HT-29 (cell line): ENCODE data around the gene KLK1. TPM values are rescaled to one million over a fixed set of nuclear protein-coding genes. Genes with fewer than 3 reads are reported as not detected.

Experiments
- DNase-seq: peaks from one replicate; pipeline ENCODE4 v3.0.0-alpha.2; 2015; ENCODE audit warnings: low spot score
- total RNA-seq: library from RNA; depleted of rRNA; stranded (reverse); fragments of >200 nt; shearing (Covaris generic); gene quantifications from 2 replicates; pipeline ENCODE4 v1.2.3, GENCODE V29; 2014

The KLK1 gene
- total RNA-seq, 1 experiment from 2014 or later = 4.6 TPM

GRCh38 chr19:50836543-50837195 lies 13.1 kb upstream of the KLK1 start:
- no peak for DNase-seq

DNA sequence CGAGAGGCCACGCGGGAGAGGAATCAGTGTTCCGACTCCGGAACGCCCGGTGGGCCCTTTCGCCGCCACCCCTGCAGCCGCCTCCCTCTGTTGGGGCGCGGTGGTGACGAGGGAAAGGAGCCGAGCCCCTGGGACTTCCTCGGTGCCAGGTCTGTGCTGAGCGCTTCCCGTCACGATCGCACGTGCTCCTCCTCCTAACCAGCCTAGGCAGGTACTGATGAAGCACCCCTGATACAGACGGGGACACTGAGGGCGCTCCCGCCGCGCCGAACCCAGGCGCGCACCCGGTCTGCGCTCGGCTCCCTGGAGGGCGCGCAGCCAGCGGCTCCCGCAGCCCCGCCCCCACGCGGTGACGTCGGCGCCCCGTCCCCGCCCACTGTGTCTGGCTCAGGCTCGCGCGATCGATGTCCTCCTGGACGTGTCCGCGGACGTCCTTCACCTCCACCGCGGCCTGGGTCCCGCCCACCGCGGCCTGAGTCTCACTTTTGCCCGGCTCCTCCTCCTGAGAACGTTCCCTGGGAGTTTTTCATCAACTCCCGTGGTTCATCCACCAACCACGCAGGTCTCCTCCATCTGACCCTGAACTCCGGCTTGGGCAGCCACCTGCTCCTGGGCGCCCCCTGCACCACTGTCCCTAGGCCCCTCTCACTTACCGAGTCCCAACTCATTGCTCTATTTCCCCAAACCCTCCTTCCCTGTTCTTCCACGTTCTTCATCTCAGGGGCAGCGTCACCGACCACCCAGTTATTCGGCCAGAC lies 12.4 kb upstream of the KLK1 start:
- DNase-seq = peak; percentile 92

DNA sequence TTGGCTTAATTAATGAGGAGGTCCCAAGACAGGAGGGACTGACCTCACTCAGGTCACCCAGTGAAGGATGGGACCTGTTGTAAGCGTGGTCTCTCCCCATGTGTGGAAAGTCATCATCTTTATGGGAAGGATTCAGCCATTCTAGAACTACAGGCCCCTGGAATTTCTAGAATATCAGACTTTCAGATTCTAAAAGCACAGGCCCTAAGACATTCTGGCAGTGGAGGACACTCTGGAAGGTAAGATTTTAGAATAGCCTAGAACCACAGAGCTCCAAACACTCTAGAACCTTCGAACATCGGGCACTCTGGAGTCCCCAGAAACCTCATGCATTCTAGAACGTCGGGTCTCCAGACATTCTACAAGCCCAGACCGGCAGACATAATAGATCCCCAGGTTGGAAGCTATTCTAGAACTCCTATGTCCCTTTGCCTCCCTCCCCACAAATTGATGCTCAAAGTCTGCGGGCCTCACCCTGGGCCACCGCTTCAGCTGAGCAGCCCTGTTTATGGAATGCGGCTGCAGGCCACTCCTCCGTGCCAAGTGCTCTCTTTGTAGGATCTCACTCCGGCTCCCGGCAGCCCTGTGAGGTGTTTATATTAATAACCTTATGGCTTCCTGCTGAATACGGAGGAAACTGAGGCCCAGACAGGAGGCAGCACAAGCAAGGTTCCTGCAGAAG lies 11.7 kb upstream of the KLK1 start:
- DNase-seq = peak; percentile 72

GRCh38 chr19:50833802-50834167 lies 10.2 kb upstream of the KLK1 start:
- DNase-seq = no peak

DNA sequence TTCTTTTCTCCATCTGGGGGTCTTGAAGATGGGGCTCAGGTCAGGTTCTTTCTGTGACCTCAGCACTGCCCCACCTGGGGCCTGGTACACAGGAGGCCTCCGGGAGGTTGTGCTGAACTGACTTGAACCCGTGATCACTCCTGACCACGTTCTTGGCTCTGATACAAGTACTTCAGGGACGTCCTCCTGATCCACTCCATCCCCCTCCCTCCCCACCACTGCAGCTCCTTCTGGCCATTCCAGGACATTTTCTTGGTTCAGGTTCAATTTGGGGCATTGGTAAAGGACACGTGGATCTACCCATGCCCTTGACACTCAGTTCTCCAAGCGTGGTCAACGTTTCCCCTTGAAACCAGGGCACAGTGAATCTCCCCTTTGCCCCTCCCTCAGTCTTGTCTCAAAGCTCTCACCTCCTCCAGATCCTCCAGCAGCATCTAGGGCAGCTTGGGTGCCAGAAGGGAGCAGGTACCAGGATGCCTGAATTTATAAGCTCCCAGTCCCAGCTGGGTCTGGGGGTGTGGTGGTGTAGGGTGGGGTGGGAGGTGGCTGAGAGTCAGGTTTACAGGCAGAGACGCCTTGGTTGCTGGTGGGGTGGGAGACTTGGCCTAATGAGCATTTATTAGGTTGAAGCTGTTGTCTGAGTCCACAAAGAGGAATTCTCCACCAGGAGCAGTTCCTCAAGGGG lies 9.7 kb upstream of the KLK1 start, which contains the start of gene KLK15:
Gene KLK15 (minus strand): TSS at position 458 of the 685 bp plus-strand sequence. CDS start 2,082 bp downstream, outside the sequence.
- DNase-seq = no peak

DNA sequence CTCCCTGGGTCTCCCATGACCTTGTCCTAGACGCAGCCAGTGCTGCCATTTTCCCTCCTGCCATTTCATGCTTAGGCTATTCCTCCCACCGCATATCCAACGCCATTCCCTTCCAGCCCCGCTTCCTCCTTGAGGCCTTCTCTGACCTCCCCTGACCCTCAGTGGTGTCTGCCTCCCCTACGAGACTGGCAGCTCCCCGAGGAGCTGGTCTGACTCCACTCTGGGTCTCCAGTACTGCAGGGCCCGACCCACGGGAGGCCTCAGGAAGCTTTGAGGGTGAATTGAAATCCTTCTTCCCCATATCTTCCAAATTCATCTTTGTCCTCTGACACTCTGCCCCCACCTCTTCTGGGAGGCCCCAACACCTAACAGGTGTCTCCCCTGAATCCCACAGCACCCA lies 9.1 kb upstream of the KLK1 start:
- no peak for DNase-seq

DNA sequence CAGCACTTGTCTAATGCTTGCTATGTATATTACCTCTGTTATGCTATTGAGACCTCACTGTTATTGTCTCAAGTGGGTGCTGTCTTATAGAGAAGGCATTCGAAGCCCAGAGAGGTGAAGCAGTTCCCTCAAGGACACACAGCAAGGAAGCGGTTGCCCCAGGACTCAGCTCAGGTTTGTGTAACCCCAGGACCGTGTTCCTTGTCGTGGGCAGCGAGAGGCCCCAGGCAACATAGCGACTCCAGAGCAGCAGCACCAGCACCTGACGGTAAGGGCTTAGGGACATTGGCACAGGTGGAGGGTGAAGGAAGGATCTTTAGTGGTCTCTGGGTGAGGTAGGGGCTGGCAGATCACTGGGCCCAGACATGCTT lies 7.4 kb upstream of the KLK1 start:
- DNase-seq = no peak

- DNase-seq = peak; percentile 25
These were observed 6.9 kb upstream of the KLK1 start for GRCh38 chr19:50830266-50831025.

GRCh38 chr19:50829801-50830200 lies 6.2 kb upstream of the KLK1 start:
- DNase-seq = no peak

DNA sequence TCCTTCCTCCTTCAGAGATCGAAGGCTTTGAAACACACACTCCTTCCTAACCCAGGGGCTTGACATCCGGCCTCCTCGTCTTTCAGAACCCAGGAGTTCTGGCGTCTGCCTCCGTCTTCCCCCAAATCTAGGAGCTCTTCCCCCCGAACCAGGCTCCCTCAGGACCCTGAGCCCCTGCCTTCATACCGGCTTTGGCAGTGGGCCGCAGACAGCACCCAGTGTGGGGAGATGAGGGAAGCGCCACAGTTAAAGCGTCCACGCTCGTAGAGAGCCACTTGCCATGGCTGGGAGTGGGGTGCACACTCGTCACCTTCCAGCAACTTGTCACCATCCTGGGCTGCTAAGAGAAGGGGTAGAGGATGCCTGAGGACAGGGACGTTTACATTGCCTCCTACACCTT lies 3.9 kb upstream of the KLK1 start:
- no peak for DNase-seq

DNA sequence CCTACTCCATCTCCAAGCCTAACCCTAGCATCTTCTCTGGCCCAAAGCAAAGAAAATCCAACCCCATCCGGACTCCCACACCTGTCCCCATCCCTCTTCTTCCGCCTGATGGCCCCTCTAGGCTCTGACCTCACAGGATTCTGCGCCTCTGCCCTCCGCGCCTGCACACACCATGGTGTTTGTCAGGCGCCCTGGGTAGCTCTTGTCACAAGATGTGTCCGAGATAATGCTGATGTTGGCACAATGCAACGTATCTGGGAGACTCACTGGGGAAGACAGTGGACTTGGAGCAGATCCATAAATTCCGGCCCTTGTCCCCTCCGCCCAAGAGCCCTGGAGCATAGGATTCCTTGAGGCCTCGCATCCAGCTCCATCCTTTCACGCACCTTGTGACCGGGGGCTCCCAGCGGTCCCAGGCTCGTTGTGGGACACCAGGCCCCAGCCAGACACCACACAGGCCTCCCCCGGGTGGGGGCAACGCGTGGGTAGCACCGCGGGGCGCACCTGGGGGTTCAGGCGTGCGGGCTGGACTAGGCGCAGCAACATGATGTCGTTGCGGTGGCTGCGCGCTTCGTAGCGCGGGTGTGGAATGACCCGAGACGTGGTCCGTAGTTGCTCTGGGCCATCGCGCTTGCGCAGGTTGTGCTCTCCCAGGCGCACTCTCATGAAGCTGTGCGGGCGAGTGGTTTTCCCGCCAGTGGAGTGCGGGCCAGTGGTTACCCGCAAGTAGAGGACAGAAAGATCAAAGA lies 3.1 kb upstream of the KLK1 start:
- no peak for DNase-seq

DNA sequence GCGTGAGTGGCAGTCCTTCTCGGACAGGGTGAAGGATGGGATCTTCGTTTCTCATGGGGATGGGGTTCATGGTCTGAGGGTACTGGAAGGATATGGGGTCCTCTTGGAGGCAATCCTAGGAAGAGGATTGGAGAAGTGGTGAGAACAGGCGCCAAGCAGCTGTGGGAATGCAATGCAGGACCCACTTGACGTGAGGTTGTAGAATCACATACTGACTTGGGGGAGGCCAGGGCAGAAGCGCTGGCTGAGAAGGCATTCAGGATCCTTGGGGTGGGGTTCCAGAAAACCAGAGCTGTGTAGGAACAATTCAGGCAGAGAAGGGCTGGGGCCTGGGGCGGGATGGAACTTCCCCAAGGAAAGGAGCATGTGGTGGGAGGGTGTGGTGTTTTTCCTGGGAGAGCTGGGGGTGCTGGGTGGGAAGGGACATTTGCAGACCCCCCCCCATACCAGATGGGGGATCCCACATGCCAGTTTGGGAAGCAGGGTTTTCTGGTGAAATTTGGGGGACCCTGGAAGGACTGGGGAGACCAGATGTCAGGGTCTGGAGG lies 852 bp downstream of the KLK1 start:
- DNase-seq = no peak

DNA sequence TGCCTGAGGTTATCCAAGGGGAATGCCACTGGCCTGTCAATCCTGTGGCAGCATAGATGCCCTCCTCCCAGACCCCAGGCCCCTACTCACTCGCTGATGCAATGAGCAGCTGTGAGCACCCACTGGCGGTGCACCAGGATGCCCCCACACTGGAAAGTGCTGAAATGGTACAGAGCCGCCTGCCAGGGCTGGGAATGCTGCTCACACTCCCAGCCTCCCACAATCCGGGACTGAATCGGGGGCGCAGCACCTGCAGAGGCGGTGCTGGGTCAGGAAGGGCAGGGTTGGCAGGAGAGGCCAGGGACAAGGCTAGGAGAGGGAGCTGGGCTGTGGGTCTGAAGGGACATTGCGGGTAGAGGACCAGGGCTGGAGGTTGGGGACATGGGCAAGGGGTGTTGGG lies 2.0 kb downstream of the KLK1 start:
- no peak for DNase-seq

DNA sequence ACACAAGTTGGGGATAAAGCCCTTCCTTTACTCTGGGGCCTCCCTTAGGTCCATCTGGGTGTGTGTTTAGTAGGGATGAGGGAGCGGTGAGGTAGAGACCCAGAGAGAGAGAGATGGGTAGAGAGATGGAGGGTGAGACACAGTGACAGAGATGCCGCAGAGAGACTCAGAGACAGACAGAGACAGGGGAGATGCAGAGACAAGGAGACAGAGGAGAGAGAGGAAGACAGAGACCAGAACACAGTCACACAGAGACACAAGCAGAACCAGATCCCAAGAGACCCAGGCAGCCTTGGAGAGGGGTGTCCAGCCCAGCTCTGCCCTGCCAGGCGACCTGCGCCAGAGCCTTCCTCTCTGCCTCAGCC lies 2.4 kb downstream of the KLK1 start:
- DNase-seq = no peak

GRCh38 chr19:50820549-50821247 lies 2.9 kb downstream of the KLK1 start:
- DNase-seq = no peak

GRCh38 chr19:50820086-50820485 lies 3.5 kb downstream of the KLK1 start:
- DNase-seq = no peak

DNA sequence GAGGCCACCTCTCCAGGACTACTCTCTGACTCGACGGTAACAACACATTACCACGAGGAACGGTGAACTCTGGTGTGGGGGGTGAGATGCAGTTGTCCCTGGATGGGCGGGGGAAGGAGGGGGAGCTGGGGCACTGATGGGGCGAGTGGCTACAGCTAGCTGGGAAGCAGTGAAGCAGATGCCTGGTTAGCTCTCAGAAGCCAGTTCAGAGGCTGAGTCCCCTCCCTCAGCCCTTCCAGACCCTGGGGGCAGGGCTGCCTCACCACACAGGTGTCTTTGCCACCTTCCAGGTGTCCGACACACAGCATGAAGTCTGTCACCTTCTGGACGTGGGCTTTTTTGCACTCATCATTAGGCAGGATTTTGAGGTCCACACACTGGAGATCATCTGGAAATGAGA lies 4.0 kb downstream of the KLK1 start:
- no peak for DNase-seq

GRCh38 chr19:50818859-50819472 lies 4.6 kb downstream of the KLK1 start:
- DNase-seq = no peak
